A204.1 (cell line): ENCODE results near the gene QDPR.
"Not testable (repeated sequence)": the region's sequence is repeated elsewhere in the genome, so short reads cannot be mapped to it uniquely, and the experiment has no call there.

Experiments used
- FAIRE-seq: peaks from 2 replicates; lab custom pipeline; 2012; peaks lifted over from hg19 to GRCh38; lab: Jason Lieb, UNC

QDPR gene

DNA sequence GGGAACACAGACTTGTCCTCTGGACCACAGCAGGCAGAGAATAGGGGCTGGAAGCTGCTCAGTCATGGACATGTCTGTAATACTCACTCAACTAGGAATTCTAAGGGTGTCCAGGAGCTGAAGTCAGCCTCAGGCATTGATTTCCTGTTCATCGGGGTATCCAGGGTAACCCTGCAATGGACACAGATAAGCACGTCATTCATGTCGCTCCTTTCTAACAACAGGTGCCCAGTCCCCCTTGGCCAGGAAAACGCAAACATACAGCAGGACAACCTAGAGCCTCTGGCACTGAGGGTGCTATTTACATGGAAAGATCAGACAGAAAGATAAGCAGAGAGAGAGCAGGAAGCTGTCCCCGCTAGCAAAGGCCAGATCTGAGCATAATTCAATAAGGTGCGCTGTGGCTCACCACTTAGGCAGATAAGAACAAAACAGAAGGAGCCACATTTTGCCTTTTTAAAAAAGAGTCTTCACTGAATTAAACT, 21.3 kb downstream of the QDPR start:
- FAIRE-seq: no peak

- no peak for FAIRE-seq
These were observed 22.2 kb downstream of the QDPR start for GRCh38 chr4:17489721-17490120.

DNA sequence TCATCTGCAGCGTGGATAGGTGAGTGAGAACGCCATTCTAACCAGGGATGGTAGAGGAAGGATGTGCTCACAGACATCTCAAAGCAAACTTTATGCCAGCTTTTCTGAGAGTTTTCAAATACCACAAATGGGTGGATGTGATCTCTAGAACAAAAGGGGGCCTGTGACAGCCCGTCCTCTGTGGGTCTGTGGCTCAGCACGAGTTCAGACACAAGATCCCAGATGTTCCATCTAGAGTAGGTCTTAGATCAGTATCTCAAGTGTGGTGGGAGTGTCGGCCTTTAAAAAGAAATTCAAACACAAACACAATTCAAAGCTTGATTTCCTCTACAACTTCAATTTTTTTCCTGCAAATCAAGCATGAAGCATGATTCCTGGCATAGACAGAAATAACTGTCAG, 22.8 kb downstream of the QDPR start:
- FAIRE-seq: no peak

DNA sequence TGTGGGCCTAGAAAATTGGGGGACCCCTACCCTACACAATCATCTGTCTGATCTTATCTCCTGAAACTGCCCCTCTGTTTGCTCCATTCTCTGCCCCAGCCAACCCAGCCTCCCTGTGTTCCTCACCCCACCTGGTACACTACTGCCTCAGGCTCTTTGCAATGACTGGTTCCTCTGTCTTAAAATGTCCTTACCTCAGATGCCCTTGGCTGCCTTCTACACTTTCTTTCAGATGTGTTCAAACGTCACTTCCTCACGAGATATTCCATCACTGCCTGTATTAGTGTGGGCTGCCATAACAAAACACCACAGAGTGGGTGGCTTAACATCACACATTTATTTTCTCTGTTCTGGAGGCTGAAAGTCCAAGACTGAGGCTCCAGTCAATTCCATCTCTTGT, 29.2 kb downstream of the QDPR start:
- FAIRE-seq: no peak

DNA sequence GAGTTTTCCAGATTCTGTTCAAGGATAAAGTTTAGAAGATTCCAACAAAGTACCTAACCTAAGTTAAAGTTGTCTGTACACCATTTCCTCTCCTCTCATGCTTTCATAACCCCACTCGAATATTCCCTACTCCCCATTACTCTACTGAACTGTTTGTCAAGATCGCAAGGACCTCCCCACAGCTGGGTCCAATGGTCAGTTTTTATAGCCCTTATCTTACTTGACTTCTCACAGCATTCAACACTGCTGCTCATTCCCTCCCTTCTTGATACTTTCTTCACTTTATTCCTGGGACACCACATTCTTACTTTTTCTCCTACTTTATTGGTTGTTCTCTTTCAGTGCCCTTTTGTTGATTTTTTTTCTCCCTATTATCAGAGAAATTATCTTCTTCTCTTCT, 30.9 kb downstream of the QDPR start:
- no peak for FAIRE-seq

- no peak for FAIRE-seq
These were observed 31.5 kb downstream of the QDPR start for GRCh38 chr4:17480210-17480927.

DNA sequence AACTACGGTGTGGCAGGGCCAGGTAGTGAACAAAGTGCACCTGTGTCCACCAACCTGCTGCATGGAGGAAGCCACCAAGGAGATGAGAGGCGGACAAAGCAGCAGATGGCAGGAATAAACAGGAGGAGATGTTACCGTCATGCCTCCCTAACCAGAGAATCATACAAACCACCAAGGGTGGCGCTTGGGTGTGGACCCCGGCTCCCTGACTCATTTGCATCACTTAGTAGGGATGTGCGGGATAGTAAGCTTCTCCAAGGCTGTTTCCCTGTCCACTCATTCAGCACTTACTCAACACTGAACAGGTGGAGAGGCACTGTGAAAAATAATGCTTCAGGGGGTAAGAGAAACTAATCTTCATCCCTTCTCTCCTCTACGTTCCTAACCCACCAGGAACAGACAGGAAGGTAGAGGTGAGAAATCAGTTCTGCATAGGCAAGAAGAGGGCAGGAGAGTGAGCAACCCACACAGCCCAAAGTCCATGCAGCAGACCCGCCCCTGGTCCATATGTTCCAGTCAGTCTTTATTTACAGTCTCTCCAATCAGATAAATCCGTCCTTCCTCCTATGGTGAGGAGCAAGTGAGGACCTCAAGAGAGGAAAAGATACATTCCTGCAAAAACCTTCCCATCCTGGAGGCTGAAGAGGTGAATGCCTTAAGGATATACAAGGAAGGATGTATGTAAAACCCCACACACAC, 34.0 kb downstream of the QDPR start:
- FAIRE-seq: no peak

DNA sequence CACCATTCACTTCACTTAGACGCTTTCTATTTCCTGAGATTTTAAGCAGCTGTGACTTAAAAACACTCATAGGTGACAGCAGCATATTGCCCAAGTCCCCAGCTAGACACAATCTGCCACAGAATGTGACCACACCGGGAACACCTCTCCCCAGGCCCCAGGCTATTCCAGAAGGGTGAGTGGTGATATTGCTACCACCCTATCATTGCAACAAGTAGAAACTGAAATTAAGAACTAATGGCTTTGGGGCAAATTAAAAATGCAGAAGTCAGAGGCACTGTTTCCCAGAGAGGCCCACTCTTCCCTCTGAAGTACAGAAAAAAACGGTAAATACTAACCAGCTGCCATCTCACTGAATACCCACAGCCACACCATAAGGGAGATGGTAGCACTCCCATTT, 35.0 kb downstream of the QDPR start:
- FAIRE-seq: no peak

DNA sequence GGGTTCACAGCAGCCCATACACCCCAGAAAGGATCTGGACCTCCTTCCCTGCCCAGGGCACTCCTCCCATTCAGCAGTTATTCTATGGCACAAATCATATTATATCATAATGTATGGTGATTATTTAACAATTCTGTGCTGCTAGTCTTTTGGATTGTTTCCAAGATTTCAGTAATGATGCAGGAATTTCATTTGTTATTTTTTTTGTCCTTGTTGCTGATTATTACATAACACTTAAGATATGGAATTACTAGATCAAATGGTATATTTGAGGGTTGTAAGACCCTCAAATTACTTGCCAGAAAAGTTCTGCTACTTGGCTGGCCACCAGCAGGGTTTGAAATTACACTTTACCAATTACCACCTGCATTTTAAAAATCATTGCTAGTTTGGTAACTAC, 36.4 kb downstream of the QDPR start:
- FAIRE-seq: no peak

GRCh38 chr4:17469931-17470674, 41.8 kb downstream of the QDPR start:
- no peak for FAIRE-seq

DNA sequence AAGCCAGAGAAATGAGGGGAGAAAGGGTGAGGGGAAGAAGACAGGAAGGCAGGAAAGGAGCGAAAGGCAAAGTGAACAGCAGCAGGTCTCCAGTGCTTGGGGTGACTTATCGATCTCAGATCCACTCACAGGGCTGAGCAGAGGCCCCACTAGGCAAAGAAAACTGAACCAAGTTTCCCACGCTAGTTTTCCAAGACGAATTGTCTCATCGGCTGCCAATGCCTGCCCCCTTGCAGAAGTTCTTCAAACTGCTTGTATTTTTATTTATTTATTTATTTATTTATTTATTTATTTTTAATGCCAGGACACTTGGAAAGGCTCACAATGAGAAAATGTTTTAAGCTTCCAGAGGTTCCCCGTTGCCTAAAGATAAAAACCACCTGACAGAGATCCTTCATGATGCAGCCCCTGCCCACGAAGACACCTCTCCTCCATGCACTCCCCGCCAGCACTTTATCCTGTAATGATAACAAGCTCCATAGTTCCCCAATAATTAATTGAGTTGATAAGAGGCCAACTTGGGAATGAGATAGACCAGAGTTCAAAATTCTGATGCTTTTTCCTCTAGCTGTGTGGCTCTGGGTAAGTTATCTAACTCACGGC, 43.2 kb downstream of the QDPR start:
- no peak for FAIRE-seq

DNA sequence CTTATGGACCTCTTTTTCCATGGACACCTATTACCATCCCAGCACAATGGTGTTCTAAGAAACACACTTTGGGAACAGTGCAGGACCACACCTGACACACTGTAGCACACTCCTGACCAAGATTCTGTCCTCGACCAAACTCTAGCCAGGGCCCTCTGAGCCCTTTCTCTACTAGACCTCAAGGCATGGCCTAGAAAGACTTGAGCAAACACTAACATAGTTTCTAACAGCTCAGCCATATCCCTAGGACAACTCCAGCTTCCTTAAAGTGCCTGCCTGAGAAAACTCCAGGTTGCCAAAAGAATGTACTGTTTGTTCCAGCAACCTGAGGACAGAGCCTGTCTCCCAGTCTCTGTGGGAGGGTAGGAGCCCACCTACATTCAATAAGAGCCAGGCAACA, 48.3 kb downstream of the QDPR start:
- FAIRE-seq: no peak

DNA sequence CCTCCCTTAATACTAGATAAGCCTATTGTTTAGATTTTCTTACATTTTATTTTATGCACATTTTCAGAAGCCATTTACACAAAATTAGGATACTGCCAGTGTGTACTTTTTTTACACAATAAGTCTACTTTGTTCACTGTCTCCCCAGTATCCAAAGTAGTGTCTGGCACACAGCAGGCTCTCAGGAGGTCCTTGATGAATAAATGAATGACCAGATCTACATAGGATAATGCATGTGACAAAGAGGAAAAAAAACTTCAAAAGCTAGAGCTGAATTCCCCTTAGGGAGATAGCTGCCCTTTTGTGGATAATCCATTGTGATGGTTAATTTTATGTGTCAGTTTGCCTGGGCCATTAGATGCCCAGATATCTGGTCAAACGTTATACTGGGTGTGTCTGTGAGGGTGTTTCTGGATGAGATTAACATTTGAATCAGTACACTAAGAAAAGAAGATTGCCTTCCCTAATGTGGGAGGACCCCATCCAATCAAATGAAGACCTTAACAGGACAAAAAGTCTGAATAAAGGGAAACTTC, 61.6 kb downstream of the QDPR start:
- FAIRE-seq: no peak

DNA sequence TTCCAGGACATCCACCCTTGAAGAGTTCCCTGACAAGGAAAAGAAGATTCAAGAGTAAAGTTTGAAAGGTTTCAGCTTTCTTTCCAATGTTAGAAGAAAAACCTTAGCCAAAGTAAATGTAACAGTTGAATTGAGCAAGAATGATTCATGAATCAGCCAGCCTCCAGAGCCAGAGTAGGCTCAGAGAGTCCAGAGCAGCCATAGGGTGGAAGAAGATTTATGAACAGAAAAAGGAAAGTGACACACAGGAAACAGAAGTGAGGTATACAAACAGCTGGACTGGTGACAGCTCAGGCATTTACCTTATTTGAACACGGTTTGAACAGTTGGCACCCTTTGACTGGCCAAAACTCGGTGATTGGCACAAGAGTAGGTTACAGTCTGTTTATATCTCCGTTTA, 63.2 kb downstream of the QDPR start:
- no peak for FAIRE-seq

GRCh38 chr4:17447675-17448298, 64.1 kb downstream of the QDPR start:
- peak; percentile 29 for FAIRE-seq

GRCh38 chr4:17447056-17447455, 64.8 kb downstream of the QDPR start:
- no peak for FAIRE-seq

DNA sequence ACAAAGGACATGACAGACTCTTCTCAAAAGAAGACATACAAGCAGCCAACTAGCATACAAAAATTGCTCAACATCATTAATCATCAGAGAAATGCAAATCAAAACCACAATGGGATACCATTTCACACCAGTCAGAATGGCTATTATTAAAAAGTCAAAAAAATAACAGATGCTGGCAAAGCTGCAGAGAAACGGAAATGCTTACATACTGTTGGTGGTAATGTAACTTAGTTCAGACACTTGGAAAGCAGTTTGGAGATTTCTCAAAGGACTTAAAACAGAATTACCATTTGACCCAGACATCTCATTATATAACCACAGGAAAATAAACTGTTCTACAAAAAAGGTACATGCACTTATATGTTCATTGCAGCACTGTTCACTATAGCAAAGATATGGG, 69.4 kb downstream of the QDPR start:
- FAIRE-seq: not testable (repeated sequence)

DNA sequence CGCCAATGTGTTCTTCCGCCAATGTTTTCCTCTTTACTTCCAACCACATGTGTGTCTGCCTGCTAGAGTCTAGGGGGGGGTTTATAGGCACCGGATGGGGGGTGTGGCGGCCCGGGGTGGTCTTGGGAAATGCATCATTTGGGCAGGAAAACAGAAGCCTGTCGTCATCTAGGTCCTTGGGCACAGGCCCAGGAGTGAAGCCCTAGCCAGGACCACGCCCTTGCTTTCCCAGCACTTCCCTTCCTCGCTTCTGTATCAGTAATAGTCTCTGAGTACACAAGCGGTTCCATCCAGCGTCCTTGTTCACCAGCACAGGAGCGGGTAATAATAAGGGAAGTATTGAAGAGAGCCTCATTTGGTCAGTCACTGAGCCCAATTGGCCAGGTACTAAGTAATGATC, 74.5 kb downstream of the QDPR start:
- FAIRE-seq: no peak

GRCh38 chr4:17436750-17437090, 75.2 kb downstream of the QDPR start:
- no peak for FAIRE-seq
